ENCODE measurements around the gene FRMD4A.

Gene FRMD4A

GRCh38 chr10:13848520-13849445 is 481.9 kb downstream of the FRMD4A start:
- FAIRE-seq (no peak), DNase-seq (ENCODE audit: insufficient read length, low spot score) (no peak)
- TF ChIP-seq POLR2A (IDR thresholded peaks at IDR 0.05; ENCODE audit: low read depth, low read length) (no peak), SPI1 (IDR thresholded peaks at IDR 0.05; ENCODE audit: low read depth, low read length) (no peak), POU2F2 (IDR thresholded peaks at IDR 0.05; ENCODE audit: low read depth, low read length) (no peak), TAF1 (IDR thresholded peaks at IDR 0.05; ENCODE audit: low read depth, low read length) (no peak), PAX5 (IDR thresholded peaks at IDR 0.05; ENCODE audit: insufficient read depth, low read length, severe bottlenecking) (no peak), POLR2AphosphoS5 (IDR thresholded peaks at IDR 0.05; ENCODE audit: low read depth, low read length) (no peak)

- no peak for TF ChIP-seq POLR2A (IDR thresholded peaks at IDR 0.05; ENCODE audit: low read depth, low read length)
- TF ChIP-seq TAF1 (IDR thresholded peaks at IDR 0.05; ENCODE audit: low read depth, low read length) = no peak
- TF ChIP-seq SPI1 (IDR thresholded peaks at IDR 0.05; ENCODE audit: low read depth, low read length) = no peak
- TF ChIP-seq POU2F2 (IDR thresholded peaks at IDR 0.05; ENCODE audit: low read depth, low read length) = no peak
- no peak for TF ChIP-seq POLR2AphosphoS5 (IDR thresholded peaks at IDR 0.05; ENCODE audit: low read depth, low read length)
- TF ChIP-seq PAX5 (IDR thresholded peaks at IDR 0.05; ENCODE audit: insufficient read depth, low read length, severe bottlenecking) = no peak
- no peak for FAIRE-seq
- no peak for DNase-seq (ENCODE audit: insufficient read length, low spot score)
These were observed 483.5 kb downstream of the FRMD4A start for GRCh38 chr10:13847201-13847631.

GRCh38 chr10:13845897-13846296 is 484.8 kb downstream of the FRMD4A start:
- FAIRE-seq (no peak), DNase-seq (ENCODE audit: insufficient read length, low spot score) (no peak)
- no peak for TF ChIP-seq POLR2A (IDR thresholded peaks at IDR 0.05; ENCODE audit: low read depth, low read length)
- no peak for TF ChIP-seq TAF1 (IDR thresholded peaks at IDR 0.05; ENCODE audit: low read depth, low read length)
- TF ChIP-seq POLR2AphosphoS5 (IDR thresholded peaks at IDR 0.05; ENCODE audit: low read depth, low read length) = no peak
- no peak for TF ChIP-seq SPI1 (IDR thresholded peaks at IDR 0.05; ENCODE audit: low read depth, low read length)
- TF ChIP-seq PAX5 (IDR thresholded peaks at IDR 0.05; ENCODE audit: insufficient read depth, low read length, severe bottlenecking) = no peak
- no peak for TF ChIP-seq POU2F2 (IDR thresholded peaks at IDR 0.05; ENCODE audit: low read depth, low read length)

GRCh38 chr10:13844651-13845050 is 486.1 kb downstream of the FRMD4A start:
- TF ChIP-seq SPI1 (IDR thresholded peaks at IDR 0.05; ENCODE audit: low read depth, low read length) = no peak
- TF ChIP-seq TAF1 (IDR thresholded peaks at IDR 0.05; ENCODE audit: low read depth, low read length) = no peak
- no peak for TF ChIP-seq POLR2A (IDR thresholded peaks at IDR 0.05; ENCODE audit: low read depth, low read length)
- TF ChIP-seq PAX5 (IDR thresholded peaks at IDR 0.05; ENCODE audit: insufficient read depth, low read length, severe bottlenecking) = no peak
- TF ChIP-seq POLR2AphosphoS5 (IDR thresholded peaks at IDR 0.05; ENCODE audit: low read depth, low read length) = no peak
- TF ChIP-seq POU2F2 (IDR thresholded peaks at IDR 0.05; ENCODE audit: low read depth, low read length) = no peak
- DNase-seq (ENCODE audit: insufficient read length, low spot score) (no peak), FAIRE-seq (no peak)

- FAIRE-seq (no peak), DNase-seq (ENCODE audit: insufficient read length, low spot score) (no peak)
- no peak for TF ChIP-seq POLR2A (IDR thresholded peaks at IDR 0.05; ENCODE audit: low read depth, low read length)
- TF ChIP-seq TAF1 (IDR thresholded peaks at IDR 0.05; ENCODE audit: low read depth, low read length) = no peak
- TF ChIP-seq SPI1 (IDR thresholded peaks at IDR 0.05; ENCODE audit: low read depth, low read length) = no peak
- no peak for TF ChIP-seq POLR2AphosphoS5 (IDR thresholded peaks at IDR 0.05; ENCODE audit: low read depth, low read length)
- TF ChIP-seq POU2F2 (IDR thresholded peaks at IDR 0.05; ENCODE audit: low read depth, low read length) = no peak
- TF ChIP-seq PAX5 (IDR thresholded peaks at IDR 0.05; ENCODE audit: insufficient read depth, low read length, severe bottlenecking) = no peak
These were observed 488.6 kb downstream of the FRMD4A start for GRCh38 chr10:13842117-13842516.

GRCh38 chr10:13840036-13840435 is 490.7 kb downstream of the FRMD4A start:
- DNase-seq (ENCODE audit: insufficient read length, low spot score) = no peak
- FAIRE-seq = no peak

GRCh38 chr10:13839430-13839990 is 491.2 kb downstream of the FRMD4A start:
- no peak for DNase-seq (ENCODE audit: insufficient read length, low spot score)

More at GRCh38 chr10:13840036-13840435, 490.7 kb downstream of the FRMD4A start:
- TF ChIP-seq POLR2AphosphoS5 (IDR thresholded peaks at IDR 0.05; ENCODE audit: low read depth, low read length) (no peak), SPI1 (IDR thresholded peaks at IDR 0.05; ENCODE audit: low read depth, low read length) (no peak), PAX5 (IDR thresholded peaks at IDR 0.05; ENCODE audit: insufficient read depth, low read length, severe bottlenecking) (no peak)

GRCh38 chr10:13839030-13839429 is 491.7 kb downstream of the FRMD4A start:
- TF ChIP-seq POLR2A (IDR thresholded peaks at IDR 0.05; ENCODE audit: low read depth, low read length) = no peak
- no peak for TF ChIP-seq POU2F2 (IDR thresholded peaks at IDR 0.05; ENCODE audit: low read depth, low read length)
- TF ChIP-seq PAX5 (IDR thresholded peaks at IDR 0.05; ENCODE audit: insufficient read depth, low read length, severe bottlenecking) = no peak
- no peak for TF ChIP-seq TAF1 (IDR thresholded peaks at IDR 0.05; ENCODE audit: low read depth, low read length)
- TF ChIP-seq POLR2AphosphoS5 (IDR thresholded peaks at IDR 0.05; ENCODE audit: low read depth, low read length) = no peak
- no peak for TF ChIP-seq SPI1 (IDR thresholded peaks at IDR 0.05; ENCODE audit: low read depth, low read length)
- FAIRE-seq = no peak
- DNase-seq (ENCODE audit: insufficient read length, low spot score) = no peak

More at GRCh38 chr10:13839430-13839990, 491.2 kb downstream of the FRMD4A start:
- TF ChIP-seq TAF1 (IDR thresholded peaks at IDR 0.05; ENCODE audit: low read depth, low read length) = no peak
- TF ChIP-seq SPI1 (IDR thresholded peaks at IDR 0.05; ENCODE audit: low read depth, low read length) = no peak
- TF ChIP-seq POLR2AphosphoS5 (IDR thresholded peaks at IDR 0.05; ENCODE audit: low read depth, low read length) = no peak
- no peak for TF ChIP-seq POU2F2 (IDR thresholded peaks at IDR 0.05; ENCODE audit: low read depth, low read length)
- TF ChIP-seq POLR2A (IDR thresholded peaks at IDR 0.05; ENCODE audit: low read depth, low read length) = no peak
- no peak for TF ChIP-seq PAX5 (IDR thresholded peaks at IDR 0.05; ENCODE audit: insufficient read depth, low read length, severe bottlenecking)
- FAIRE-seq = no peak

GRCh38 chr10:13837966-13838365 is 492.8 kb downstream of the FRMD4A start:
- FAIRE-seq (no peak), DNase-seq (ENCODE audit: insufficient read length, low spot score) (no peak)
- TF ChIP-seq POLR2A (IDR thresholded peaks at IDR 0.05; ENCODE audit: low read depth, low read length) (no peak), SPI1 (IDR thresholded peaks at IDR 0.05; ENCODE audit: low read depth, low read length) (no peak), POLR2AphosphoS5 (IDR thresholded peaks at IDR 0.05; ENCODE audit: low read depth, low read length) (no peak), POU2F2 (IDR thresholded peaks at IDR 0.05; ENCODE audit: low read depth, low read length) (no peak), TAF1 (IDR thresholded peaks at IDR 0.05; ENCODE audit: low read depth, low read length) (no peak), PAX5 (IDR thresholded peaks at IDR 0.05; ENCODE audit: insufficient read depth, low read length, severe bottlenecking) (no peak)
